ENCODE data around the gene CSNK1E. TPM values are rescaled to one million over a fixed set of nuclear protein-coding genes. Genes with fewer than 3 reads are reported as not detected.

The CSNK1E gene
- total RNA-seq, 1 donor from 2014 or later = 63.1 TPM

DNA sequence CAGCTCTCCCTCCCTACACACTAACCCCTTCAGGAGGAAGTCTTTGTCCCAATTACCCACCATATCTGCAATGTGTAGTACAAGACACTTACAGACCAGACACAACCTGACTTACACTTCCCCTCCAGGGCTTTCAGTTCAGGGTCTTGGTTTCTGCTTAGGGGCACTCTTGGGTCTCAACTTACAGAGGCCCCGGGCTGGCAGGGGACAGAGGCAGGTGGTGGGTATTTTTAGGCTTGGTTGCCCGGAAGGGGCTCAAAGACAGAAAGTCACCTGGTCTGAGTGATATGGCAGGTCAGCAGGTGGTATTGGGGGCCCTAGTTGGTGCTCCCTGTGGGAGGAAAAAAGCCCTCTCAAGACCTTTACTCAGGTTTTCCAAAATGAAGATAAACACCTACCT lies 41.1 kb downstream of the CSNK1E start:
- no peak for DNase-seq (ENCODE audit: low spot score)

- DNase-seq (ENCODE audit: low spot score) = no peak
Measured at GRCh38 chr22:38273135-38273826, 44.0 kb downstream of the CSNK1E start.

DNA sequence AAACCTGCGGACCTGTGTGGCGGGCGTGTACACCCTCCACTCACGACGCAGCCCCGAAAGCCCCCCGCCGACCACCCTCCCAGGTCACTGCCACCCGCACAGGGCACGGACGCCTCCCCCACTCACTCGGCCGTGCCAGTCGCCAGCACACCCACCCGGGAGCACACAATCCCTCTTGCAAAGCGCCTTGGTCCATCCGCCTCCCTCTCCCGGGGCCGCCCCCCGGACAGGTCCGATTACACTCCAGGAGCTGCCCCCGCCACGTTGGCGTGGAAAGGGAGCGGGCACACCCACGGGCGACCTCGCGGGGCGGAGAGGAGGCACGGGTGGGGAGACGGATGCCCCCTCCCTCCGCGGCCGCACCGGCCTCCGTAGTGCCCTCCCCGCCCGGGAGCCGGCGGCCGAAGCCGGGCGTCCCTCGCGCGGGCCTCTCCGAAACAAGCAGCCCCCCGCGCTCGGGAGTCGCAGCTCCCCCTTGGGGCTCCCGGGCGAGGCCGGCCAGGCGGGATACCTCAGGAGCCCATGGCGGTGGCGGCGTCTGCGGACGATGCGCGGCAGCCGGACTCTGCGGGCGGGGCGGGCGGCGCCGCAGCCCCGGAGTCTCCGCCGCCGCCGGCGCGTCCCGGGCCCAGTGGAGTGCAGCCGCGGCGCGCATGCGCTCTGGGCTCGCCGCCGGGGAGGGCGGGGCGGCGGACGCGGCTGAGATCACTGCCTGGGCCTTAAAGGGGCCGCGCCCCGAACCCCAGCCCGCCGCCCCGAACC lies 44.7 kb downstream of the CSNK1E start, which contains the start of gene TMEM184B:
TMEM184B (minus strand) TSS at position 638 of the 762 bp plus-strand sequence. CDS start 25,049 bp downstream, outside the sequence.
- peak; percentile 86 for DNase-seq (ENCODE audit: low spot score)

GRCh38 chr22:38271927-38272372 lies 45.3 kb downstream of the CSNK1E start:
- DNase-seq (ENCODE audit: low spot score) = no peak

DNA sequence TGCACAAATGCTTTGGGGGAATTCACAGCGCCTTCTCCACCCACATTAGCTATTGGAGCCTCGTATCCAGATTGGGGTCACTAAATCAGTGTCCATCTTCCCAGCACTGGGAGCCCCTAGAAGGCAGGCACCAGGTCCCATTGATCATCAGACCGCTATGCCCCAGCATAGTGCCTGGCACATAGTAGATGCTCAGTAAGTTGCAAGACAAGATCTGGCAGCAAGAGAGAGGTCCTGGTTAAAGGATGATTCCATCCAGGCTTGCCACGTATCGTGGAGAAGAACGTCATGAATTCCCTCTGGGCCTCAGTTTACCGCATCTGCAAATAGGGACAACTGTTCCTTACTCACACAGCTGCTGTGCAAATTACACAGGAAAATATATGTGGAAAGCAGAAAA lies 46.1 kb downstream of the CSNK1E start:
- no peak for DNase-seq (ENCODE audit: low spot score)

- DNase-seq (ENCODE audit: low spot score) = no peak
Measured at GRCh38 chr22:38270091-38270992, 46.9 kb downstream of the CSNK1E start.

- no peak for DNase-seq (ENCODE audit: low spot score)
Measured at GRCh38 chr22:38269466-38269865, 47.8 kb downstream of the CSNK1E start.

- DNase-seq (ENCODE audit: low spot score) = no peak
Measured at GRCh38 chr22:38267086-38267485, 50.1 kb downstream of the CSNK1E start.

- no peak for DNase-seq (ENCODE audit: low spot score)
Measured at GRCh38 chr22:38266120-38266519, 51.1 kb downstream of the CSNK1E start.

- DNase-seq (ENCODE audit: low spot score) = no peak
Measured at GRCh38 chr22:38264322-38264843, 52.9 kb downstream of the CSNK1E start.

DNA sequence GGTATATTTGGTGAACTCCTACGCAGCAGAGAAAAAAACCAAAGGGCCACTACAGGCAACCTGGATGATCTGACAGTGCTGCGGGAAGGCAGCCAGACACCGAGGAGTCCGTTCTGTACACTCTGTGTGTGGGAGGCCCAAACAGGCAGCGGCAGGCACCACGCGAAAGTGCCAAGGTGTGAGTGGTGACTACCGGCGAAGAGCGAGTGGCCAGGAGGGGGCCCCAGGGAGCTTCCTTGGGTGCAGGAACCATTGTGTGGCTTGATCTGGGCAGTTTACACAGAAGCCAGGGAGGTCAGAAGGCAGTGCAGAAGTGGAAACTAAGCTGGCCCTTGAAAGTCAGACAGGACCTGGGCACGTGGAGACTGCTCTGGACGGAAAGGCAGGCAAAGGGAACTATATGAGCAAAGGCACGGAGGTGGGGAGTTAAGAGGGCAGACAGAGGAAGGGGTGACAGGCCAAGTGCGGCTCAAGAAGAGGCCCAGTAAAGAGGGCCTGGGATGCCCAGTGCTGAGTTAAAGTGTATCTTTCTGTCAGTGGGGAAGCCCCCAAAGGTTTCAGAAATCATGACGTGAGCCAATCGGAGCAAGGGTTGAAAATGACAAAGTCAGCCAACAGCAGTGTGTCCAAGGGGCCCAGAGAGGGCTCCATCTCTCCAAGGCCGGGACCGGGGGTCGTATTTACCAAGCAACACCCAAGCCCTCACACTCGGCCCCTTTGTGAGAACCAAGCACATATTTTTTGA lies 55.0 kb downstream of the CSNK1E start:
- no peak for DNase-seq (ENCODE audit: low spot score)

DNA sequence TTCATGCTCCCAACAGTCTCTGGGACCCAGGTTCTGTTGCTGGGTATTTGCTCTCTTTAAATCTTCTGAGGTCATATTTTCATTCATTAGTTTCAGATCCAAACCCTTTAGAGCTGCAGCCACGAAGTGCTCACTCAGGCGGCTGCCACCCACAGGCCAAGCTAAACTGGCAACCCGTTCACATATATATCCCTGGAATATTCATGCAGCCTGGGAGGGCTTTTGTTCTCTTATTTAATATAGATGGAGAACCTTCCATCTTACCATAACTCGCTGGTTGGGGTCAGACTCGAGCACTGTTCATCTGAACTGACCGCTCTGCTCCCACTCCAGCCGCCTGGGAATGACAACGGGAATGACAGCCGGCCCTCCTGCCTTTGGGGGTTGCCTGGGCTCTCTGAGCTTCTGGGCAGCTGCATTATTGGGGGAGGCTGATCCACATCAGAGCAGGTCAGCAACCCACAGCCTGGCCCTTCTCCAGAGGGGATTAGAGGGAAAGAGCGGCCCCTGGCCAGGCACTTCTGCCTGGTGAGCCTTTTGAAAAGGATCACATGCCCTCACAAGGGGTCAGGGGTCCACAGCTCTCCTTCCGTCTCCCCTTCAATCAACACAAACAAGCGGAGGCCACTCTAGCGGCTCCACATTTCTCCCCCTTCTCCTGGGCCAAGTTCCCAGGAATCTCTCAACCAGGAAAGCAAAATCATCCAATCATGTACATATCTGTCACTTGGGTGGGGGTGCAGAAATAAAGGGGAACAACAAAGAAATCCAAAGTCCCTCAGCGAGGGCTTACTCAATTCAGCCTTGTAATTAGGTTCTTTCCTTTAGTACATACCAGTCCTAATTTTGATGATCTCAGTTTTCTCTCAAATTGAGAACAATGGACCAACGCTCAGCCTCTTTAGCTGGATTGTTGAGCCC lies 56.2 kb downstream of the CSNK1E start:
- DNase-seq (ENCODE audit: low spot score) = peak; percentile 47

- no peak for DNase-seq (ENCODE audit: low spot score)
Measured at GRCh38 chr22:38259370-38259769, 57.9 kb downstream of the CSNK1E start.

DNA sequence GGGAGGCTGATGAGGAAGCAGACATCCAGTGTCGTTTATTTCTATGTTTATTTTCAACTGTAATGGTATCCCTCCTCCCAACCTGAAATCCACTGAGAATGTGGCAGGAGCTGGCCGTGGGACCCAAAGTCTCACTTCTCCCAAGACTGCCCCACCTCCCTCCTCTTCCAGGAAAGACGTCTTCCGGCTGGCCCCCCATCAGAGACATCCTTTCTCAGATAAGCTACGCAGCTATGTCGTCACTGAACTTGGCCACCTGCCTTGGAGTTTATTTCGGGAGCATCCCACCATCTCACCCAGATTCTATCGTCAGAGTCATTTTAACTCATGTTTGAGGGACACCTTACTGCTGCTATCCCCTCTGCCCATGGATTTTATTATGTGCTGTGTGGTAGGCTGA lies 58.3 kb downstream of the CSNK1E start:
- peak; percentile 26 for DNase-seq (ENCODE audit: low spot score)

DNA sequence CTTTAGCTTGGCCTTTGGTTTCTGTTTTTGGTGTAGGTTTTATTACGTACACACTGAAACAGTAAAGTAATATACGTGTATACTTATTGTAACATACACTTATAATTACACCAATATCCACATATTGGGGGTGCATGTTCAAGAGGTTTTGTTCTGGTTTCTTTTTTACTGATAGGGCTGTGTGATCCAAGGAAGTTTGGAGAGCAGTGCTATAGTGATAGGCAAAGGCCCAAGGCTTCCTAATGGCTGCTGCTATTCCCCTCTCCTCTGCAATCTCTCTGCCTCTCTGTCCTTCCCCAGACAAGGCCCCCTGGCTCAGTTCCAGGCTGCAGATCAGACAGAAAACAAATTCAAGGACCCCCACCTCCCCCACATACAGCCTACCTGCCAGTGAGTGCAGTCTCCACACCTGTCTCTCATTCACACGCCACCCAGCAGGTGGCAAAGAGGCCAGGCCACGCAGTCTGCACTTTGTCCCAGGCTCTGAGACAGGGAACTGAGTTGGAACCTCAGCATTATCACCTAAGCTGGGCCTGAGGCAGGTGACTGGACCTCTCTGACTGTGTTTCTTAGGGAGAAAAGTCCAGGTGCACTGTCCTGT lies 59.5 kb downstream of the CSNK1E start:
- no peak for DNase-seq (ENCODE audit: low spot score)

GRCh38 chr22:38257181-38257580 lies 60.1 kb downstream of the CSNK1E start:
- peak; percentile 84 for DNase-seq (ENCODE audit: low spot score)

GRCh38 chr22:38255697-38256096 lies 61.5 kb downstream of the CSNK1E start:
- no peak for DNase-seq (ENCODE audit: low spot score)

- no peak for DNase-seq (ENCODE audit: low spot score)
Measured at GRCh38 chr22:38251341-38251692, 65.9 kb downstream of the CSNK1E start.

DNA sequence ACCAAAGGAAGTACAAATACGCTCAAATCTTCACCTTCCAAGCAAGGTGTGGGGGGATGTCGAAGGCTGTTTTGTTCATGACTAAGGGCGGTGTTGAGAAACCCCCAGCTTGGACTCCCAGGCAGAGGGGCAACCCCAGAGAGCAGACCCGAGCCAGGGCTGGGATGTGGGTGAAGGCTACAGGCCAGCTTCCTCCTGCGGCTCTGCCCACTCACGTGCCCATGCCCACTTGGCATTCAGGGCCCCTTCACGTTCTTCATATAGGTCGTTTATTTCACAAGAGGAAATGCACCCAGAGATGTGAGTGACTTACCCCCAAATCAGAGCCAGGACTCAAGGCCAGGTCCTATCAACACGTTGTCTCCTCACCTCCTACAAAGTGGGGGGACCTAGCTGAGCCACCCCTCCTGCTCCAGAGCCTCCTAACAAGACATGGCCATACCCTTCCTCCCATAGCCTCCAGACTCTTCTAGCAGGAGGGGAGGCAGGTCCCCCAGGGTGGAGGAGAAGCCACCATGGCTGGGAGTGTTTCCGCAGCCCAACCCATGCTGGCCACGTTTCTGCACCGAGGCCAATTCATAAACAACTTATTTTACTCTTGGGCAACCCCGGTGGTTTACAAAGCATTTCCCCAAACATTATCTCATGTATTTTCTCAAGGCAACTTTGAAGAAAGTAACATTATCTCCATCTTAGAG lies 66.4 kb downstream of the CSNK1E start:
- no peak for DNase-seq (ENCODE audit: low spot score)
